HEK293 (cell line): Measurements from ENCODE around the gene ADAMTS17.

Experiments
- CTCF ChIA-PET: fragments of 350-600 bp; formaldehyde crosslinking; extraction: SDS; loops from one replicate; lab custom pipeline; 2021; ENCODE audit warnings: antibody characterized with exemption; lab: Yijun Ruan, JAX
- POLR2A ChIA-PET: fragments of 300-600 bp; formaldehyde crosslinking; extraction: SDS; loops from one replicate; lab custom pipeline; 2020; ENCODE audit warnings: antibody characterized with exemption, inconsistent platforms; lab: Yijun Ruan, JAX
- H3K27ac ChIP-seq: fragments of 200-500 bp; sonication (Bioruptor generic); 2 replicates; pipeline ENCODE4 v1.5.1; 2014; ENCODE audit warnings: low read depth, low read length, control low read depth, inconsistent platforms; ENCODE audit errors: extremely low read depth
- H3K36me3 ChIP-seq, 2 experiments: fragments of 200-500 bp in 1 of 2; sonication (Bioruptor generic) in 1 of 2; 1 replicate in 1 of 2; 2 replicates in 1 of 2; pipeline ENCODE4 v1.5.1; 2014 to 2017; ENCODE audit warnings: inconsistent platforms in 2 of 2, low read length in 2 of 2; ENCODE audit not compliant: control insufficient read depth in 2 of 2, insufficient read depth in 1 of 2
- H3K4me1 ChIP-seq: fragments of 200-500 bp; sonication (Bioruptor generic); 2 replicates; pipeline ENCODE4 v1.5.1; 2014; ENCODE audit warnings: mild to moderate bottlenecking, low read length, inconsistent platforms; ENCODE audit not compliant: control insufficient read depth, insufficient read depth
- H3K4me3 ChIP-seq: 2 replicates; pipeline ENCODE4 v1.5.1; 2011; ENCODE audit warnings: low read depth, mild to moderate bottlenecking, control low read depth, low read length, moderate library complexity
- H3K9me3 ChIP-seq: fragments of 200-500 bp; sonication (Bioruptor generic); 2 replicates; pipeline ENCODE4 v1.5.1; 2014; ENCODE audit warnings: low read depth, low read length, inconsistent platforms; ENCODE audit not compliant: control insufficient read depth, insufficient read depth
- SALL2 ChIP-seq: fragments of 450-650 bp; formaldehyde crosslinking; IDR thresholded peaks from 2 replicates; pipeline ENCODE4 v1.5.0; 2017; ENCODE audit warnings: missing biosample characterization, mild to moderate bottlenecking, missing genetic modification characterization, borderline replicate concordance
- SETDB1 ChIP-seq: IDR thresholded peaks from one replicate; pipeline ENCODE4 v1.6.1; 2017; ENCODE audit warnings: mild to moderate bottlenecking, low read length, moderate library complexity, mixed read lengths; ENCODE audit not compliant: insufficient read length
- ZBTB10 ChIP-seq: fragments of 450-650 bp; formaldehyde crosslinking; IDR thresholded peaks from 2 replicates; pipeline ENCODE4 v1.5.1; 2016; ENCODE audit warnings: missing biosample characterization, missing genetic modification characterization
- ZBTB20 ChIP-seq: fragments of 450-650 bp; formaldehyde crosslinking; IDR thresholded peaks from 2 replicates; pipeline ENCODE4 v1.5.1; 2016; ENCODE audit warnings: missing biosample characterization, missing genetic modification characterization
- ZEB2 ChIP-seq: fragments of 450-650 bp; formaldehyde crosslinking; IDR thresholded peaks from 2 replicates; pipeline ENCODE4 v1.5.1; 2016; ENCODE audit warnings: missing biosample characterization, missing genetic modification characterization
- ZNF10 ChIP-seq: fragments of 450-650 bp; formaldehyde crosslinking; IDR thresholded peaks from 2 replicates; pipeline ENCODE4 v1.5.1; 2017; ENCODE audit warnings: missing biosample characterization, missing genetic modification characterization
- ZNF114 ChIP-seq: fragments of 450-650 bp; formaldehyde crosslinking; IDR thresholded peaks from 2 replicates; pipeline ENCODE4 v1.5.0; 2017; ENCODE audit warnings: missing biosample characterization, missing genetic modification characterization
- ZNF23 ChIP-seq: fragments of 450-650 bp; formaldehyde crosslinking; IDR thresholded peaks from 2 replicates; pipeline ENCODE4 v1.5.1; 2016; ENCODE audit warnings: missing biosample characterization, missing genetic modification characterization, borderline replicate concordance
- ZNF280D ChIP-seq: fragments of 450-650 bp; formaldehyde crosslinking; IDR thresholded peaks from 2 replicates; pipeline ENCODE4 v1.5.1; 2016; ENCODE audit warnings: missing biosample characterization, missing genetic modification characterization
- ZNF37A ChIP-seq: fragments of 450-650 bp; IDR thresholded peaks from 2 replicates; pipeline ENCODE4 v1.5.1; 2018; ENCODE audit warnings: missing biosample characterization, missing genetic modification characterization
- ZNF521 ChIP-seq: fragments of 450-650 bp; formaldehyde crosslinking; IDR thresholded peaks from 2 replicates; pipeline ENCODE4 v1.5.1; 2017; ENCODE audit warnings: missing biosample characterization, mild to moderate bottlenecking, missing genetic modification characterization
- ZNF580 ChIP-seq: fragments of 450-650 bp; formaldehyde crosslinking; IDR thresholded peaks from 2 replicates; pipeline ENCODE4 v1.5.1; 2016; ENCODE audit warnings: missing biosample characterization, missing genetic modification characterization
- ZXDB ChIP-seq: fragments of 450-650 bp; formaldehyde crosslinking; IDR thresholded peaks from 2 replicates; pipeline ENCODE4 v1.5.1; 2016; ENCODE audit warnings: missing biosample characterization, missing genetic modification characterization
- TF ChIP-seq, protein P1 (sequence below): sonication (generic); formaldehyde crosslinking; IDR thresholded peaks from 2 replicates; pipeline ENCODE4 v1.8.1; 2022; ENCODE audit warnings: mild to moderate bottlenecking, moderate library complexity, missing genetic modification reagents
- TF ChIP-seq, protein P2 (sequence below): fragments of 450-650 bp; formaldehyde crosslinking; optimal IDR thresholded peaks from 2 replicates; pipeline ENCODE3; 2016; ENCODE audit warnings: missing biosample characterization, mild to moderate bottlenecking, missing genetic modification characterization
- TF ChIP-seq, protein P3 (sequence below): fragments of 450-650 bp; formaldehyde crosslinking; IDR thresholded peaks from 2 replicates; pipeline ENCODE4 v1.5.1; 2016; ENCODE audit warnings: missing biosample characterization, missing genetic modification characterization, low read depth

Gene ADAMTS17

GRCh38 chr15:100373942-100374341 is 32.2 kb upstream of the ADAMTS17 start (continued):
- TF ChIP-seq ZNF280D (tag by site-specific recombination) (no peak), ZNF114 (tag by site-specific recombination) (no peak), ZBTB20 (tag by site-specific recombination) (no peak), ZNF37A (tag by site-specific recombination) (no peak), ZXDB (tag by site-specific recombination) (no peak), SALL2 (tag by site-specific recombination) (no peak)
- TF ChIP-seq, protein P1, sequence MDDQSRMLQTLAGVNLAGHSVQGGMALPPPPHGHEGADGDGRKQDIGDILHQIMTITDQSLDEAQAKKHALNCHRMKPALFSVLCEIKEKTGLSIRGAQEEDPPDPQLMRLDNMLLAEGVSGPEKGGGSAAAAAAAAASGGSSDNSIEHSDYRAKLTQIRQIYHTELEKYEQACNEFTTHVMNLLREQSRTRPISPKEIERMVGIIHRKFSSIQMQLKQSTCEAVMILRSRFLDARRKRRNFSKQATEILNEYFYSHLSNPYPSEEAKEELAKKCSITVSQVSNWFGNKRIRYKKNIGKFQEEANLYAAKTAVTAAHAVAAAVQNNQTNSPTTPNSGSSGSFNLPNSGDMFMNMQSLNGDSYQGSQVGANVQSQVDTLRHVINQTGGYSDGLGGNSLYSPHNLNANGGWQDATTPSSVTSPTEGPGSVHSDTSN (CRISPR knock-in tag): no peak

DNA sequence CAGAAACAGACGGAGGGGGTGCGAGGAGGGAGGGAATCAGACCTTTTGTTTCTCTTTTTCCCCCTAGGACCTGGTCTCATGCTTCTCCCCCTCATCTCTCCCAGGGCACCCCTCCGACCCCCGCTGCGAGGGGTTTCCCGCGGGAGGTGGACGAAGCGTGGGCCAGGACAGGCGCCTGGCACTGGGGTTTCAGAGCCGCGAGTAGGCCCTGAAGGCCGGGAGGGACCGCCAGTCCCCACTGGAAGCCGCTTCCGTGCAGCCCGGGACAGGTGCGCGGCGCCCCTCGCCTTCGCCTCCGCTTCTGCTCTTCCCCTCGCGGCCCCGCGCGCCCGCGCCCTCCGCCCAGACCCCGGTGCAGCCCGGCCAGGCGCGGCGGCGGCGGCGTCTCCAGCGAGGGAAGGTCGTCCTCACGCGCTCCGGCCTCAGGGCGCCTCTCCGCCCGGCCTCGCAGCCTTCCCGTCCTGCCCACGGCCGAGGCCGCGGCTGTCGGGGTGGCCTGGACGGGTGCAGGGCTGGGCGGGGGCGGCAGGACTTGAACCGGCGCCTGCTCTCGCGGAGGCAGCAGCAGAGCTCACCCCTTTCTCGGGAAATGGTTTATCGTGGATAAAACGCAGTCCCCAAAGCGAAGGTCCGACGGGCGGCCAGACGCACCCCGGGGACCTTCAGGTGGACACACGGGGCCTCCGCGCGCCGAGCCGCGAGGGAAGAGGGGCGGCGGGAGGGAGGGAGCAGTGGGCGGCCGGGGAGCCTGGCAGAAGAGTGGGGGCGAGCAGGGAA is 31.5 kb upstream of the ADAMTS17 start:
- TF ChIP-seq, protein P2, sequence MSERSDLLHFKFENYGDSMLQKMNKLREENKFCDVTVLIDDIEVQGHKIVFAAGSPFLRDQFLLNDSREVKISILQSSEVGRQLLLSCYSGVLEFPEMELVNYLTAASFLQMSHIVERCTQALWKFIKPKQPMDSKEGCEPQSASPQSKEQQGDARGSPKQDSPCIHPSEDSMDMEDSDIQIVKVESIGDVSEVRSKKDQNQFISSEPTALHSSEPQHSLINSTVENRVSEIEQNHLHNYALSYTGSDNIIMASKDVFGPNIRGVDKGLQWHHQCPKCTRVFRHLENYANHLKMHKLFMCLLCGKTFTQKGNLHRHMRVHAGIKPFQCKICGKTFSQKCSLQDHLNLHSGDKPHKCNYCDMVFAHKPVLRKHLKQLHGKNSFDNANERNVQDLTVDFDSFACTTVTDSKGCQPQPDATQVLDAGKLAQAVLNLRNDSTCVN (tag by site-specific recombination): no peak
- TF ChIP-seq ZNF521 (tag by site-specific recombination) (no peak), ZNF10 (tag by site-specific recombination) (no peak), ZEB2 (no peak), ZBTB10 (tag by site-specific recombination) (no peak), ZNF580 (tag by site-specific recombination) (no peak), ZNF23 (tag by site-specific recombination) (no peak), SETDB1 (no peak)
- TF ChIP-seq, protein P3, sequence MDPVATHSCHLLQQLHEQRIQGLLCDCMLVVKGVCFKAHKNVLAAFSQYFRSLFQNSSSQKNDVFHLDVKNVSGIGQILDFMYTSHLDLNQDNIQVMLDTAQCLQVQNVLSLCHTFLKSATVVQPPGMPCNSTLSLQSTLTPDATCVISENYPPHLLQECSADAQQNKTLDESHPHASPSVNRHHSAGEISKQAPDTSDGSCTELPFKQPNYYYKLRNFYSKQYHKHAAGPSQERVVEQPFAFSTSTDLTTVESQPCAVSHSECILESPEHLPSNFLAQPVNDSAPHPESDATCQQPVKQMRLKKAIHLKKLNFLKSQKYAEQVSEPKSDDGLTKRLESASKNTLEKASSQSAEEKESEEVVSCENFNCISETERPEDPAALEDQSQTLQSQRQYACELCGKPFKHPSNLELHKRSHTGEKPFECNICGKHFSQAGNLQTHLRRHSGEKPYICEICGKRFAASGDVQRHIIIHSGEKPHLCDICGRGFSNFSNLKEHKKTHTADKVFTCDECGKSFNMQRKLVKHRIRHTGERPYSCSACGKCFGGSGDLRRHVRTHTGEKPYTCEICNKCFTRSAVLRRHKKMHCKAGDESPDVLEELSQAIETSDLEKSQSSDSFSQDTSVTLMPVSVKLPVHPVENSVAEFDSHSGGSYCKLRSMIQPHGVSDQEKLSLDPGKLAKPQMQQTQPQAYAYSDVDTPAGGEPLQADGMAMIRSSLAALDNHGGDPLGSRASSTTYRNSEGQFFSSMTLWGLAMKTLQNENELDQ (tag by site-specific recombination): no peak
- Histone ChIP-seq H3K27ac (no peak overlapping the region), H3K9me3 (no peaks in the 10 kb centered on the region; the same call in none of the 2 replicates), H3K4me3 (no peak overlapping the region), H3K4me1 (no peaks in the 10 kb centered on the region), H3K36me3 (no peaks in the 10 kb centered on the region)
- CTCF ChIA-PET: interaction anchor here (1.0 kb wide), 1 partner anchor 24 kb away, joined by 3 read pairs; no protein-coding TSS in a partner anchor
- POLR2A ChIA-PET: no interaction called here
